DMS53 treated with DMSO at 0.1 percent for 48 hours (cell line): ENCODE results near the gene CFB.
A peak's percentile ranks its signal among the peaks of the same experiment; 100 is the strongest.
"Not testable (repeated sequence)": the region's sequence is repeated elsewhere in the genome, so short reads cannot be mapped to it uniquely, and the experiment has no call there.

Experiments used
- DNase-seq: peaks from one replicate; lab custom pipeline; 2025; ENCODE audit not compliant: unreplicated experiment; lab: John Stamatoyannopoulos, UW

The CFB gene

GRCh38 chr6:31945507-31946369, at the start of gene CFB:
Gene CFB, plus strand, starts transcription at chr6:31946095. Its CDS starts 127 bp downstream, at chr6:31946222.
- no peak for DNase-seq

- DNase-seq, result no peak
Observed at GRCh38 chr6:31896493-31896855, 49.4 kb upstream of the CFB start.

DNA sequence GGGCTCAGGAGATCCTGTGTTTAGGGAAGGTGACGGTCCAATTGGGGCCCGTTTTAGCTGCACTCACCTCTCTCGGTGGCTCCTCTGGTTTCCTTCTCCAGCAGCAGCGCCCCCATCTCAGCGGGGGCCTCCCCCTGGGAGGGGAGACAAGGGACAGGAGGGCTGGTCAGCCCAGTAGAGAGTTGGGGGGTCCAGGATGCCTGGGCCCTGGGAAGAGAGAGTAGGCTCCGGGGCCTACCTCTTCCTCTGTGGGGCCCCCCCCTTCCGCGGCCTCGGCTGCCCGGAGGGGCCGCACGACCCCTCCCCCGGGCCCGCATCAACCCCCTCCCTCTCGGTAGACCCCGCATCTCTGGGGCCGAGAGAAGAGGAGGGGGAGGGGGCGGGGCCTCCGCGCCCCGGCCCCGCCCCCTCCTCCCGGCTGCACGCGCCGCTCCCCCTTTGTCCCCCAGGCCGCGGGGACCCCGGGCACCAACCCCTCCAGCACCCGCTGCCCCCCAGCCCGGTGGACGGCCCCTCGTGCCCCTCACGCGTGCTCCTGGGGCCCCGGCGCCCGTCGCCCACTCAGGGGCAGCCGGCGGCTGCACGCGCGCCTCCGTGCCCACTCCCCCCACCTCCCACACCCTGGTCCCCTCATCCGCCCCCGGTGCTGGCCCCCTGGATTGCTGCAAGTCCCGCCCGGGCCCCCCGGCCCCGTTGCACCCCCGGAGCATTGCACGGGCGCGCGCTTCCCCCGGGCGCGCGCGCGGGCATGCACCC, 48.9 kb upstream of the CFB start:
- no peak for DNase-seq

DNA sequence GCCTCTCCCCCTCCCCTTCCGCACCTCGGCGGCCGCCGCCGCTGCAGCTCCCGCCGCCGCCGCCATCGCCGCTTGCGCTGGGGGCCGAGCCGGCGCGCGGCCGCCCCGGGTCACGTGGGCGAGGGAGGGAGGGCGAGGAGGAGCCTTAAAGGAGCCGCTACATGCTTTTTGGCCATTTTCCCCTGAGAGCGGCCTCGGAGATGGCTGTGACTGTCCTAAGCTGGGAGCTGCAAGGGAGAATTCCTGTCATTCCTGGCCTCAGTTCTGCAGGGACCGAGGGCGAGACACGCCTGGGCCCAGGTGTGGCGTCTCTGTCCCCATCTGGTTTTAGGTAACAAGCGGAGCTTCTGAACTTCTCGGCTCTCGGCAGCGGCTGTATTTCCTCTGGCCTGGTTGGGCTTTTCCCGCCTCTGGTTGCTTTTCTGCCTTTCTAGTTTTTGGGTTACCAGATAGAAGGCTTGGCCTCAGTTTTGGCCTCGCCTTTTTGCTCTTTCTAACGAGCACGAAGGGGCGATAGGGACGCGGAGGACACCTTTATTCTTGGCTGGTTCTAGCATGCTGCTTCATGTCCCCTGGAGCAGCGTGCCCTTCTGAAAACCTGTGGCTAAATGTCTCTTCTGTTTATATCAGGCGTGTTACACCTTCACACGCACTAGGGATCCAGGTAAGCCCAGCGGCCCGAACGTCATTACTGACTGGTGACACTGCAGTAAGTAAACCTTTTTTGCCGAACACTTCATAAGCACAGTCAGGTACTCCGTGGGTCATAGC, 48.1 kb upstream of the CFB start, which contains the start of gene EHMT2:
Gene EHMT2, minus strand, starts transcription at position 87 of the 771 bp plus-strand sequence. Its CDS starts 21 bp downstream, at position 66.
- peak; percentile 70 for DNase-seq

- peak; percentile 70 for DNase-seq
Observed at GRCh38 chr6:31898383-31899011, 47.4 kb upstream of the CFB start.

GRCh38 chr6:31899215-31899614, 46.7 kb upstream of the CFB start:
- no peak for DNase-seq

GRCh38 chr6:31899882-31900722, 45.8 kb upstream of the CFB start:
- no peak for DNase-seq

GRCh38 chr6:31900917-31901414, 44.9 kb upstream of the CFB start:
- DNase-seq, result no peak

DNA sequence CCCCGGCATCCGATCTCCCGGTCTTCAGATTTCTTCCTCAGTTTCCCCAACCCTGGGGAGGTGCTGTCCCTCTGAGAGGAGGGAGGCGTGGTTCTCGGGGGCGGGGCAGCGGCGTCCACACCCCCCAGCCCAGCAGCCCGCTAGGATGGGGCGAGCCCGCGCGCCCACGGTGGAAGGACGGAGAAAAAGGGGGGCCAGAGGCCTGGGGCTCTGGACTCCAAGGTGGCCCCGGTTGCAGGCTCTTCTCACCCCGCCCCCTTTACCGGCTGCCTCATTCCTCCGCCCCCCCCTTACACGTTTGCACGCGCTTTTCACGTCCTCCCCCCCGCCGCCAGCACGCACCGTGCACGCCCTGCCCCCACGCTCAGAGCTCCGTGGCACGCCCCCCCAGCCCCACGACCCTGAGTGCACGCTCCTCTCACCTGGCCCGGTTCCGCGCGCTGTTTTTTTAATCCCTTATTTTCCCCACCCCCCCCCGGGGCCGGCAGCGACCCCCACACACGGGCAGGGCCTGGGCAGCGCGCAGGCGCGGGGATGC, 44.4 kb upstream of the CFB start:
- DNase-seq, result peak; percentile 18

DNA sequence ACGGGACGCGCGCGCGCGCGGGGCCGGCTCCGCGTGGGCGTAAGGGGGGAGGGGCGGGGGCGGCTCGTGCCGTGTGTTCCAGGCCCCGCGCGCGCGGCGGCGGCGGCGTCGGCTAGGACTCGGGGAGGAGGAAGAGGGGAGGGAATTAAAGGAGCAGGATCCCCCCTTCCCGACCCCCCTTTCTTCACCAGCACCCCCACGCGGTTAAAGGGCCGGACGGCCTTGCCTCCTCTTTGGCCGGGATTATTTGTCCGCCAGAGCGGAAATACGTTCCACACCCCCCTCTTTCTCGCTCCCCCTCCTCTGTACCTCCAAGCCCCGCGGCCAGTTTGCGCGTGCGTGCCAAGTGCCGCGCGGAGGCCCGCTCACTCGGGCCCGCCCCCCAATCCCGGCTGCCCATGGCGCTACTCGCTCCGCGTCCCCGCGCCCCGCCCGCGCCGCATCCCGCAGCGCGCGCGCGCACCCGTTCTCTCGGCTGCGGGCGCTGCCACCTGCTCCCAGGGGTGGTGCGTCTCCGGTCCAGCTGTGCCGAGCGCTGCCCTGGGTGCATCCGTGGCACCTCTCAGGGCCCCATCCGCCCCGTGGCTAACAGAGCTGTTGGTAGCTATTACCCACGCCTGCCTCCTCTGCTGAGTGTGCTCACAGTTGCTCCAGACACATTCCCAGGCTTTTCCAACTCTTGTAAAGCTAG, 43.8 kb upstream of the CFB start, which contains the start of gene ZBTB12:
Gene ZBTB12, minus strand, starts transcription at position 134 of the 691 bp plus-strand sequence. CDS start 781 bp downstream, outside the sequence.
- peak; percentile 86 for DNase-seq

- DNase-seq, result no peak
Observed at GRCh38 chr6:31903957-31904356, 41.9 kb upstream of the CFB start.

- no peak for DNase-seq
Observed at GRCh38 chr6:31905041-31905440, 40.9 kb upstream of the CFB start.

DNA sequence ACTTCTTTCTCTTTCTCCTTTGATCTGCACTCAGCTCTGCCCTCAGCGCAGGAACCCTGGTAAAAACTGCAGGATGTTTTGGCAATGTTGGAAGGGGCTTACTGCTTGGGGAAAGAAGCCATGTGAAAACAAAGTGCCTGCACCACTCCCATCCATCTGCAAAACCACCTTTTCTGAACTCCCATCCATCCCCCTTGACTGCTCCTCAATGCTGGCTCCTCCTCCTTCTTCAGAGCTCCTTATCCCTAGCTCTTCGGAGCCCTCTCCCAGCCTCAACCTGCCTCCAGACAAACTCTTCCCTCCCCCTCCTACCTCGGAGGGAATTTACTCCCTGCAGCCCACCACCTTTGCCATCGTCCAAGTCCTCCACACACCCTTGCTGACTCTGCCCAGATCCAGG, 39.8 kb upstream of the CFB start:
- DNase-seq, result no peak

DNA sequence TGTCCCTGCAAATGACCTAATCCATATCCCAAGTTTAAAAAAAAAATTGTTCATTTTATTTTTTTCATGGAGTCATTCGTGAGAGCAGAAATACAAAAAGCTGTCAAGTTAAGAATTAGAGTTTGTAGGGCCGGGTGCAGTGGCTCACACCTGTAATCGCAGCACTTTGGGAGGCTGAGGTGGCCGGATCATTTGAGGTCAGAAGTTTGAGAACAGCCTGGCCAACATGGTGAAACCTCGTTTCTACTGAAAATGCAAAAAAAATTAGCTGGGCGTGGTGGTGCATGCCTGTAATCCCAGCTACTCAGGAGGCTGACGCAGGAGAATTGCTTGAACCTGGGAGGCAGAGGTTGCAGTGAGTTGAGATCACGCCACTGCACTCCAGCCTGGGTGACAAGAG, 39.2 kb upstream of the CFB start:
- not testable (repeated sequence) for DNase-seq

- no peak for DNase-seq
Observed at GRCh38 chr6:31907158-31907813, 38.6 kb upstream of the CFB start.

DNA sequence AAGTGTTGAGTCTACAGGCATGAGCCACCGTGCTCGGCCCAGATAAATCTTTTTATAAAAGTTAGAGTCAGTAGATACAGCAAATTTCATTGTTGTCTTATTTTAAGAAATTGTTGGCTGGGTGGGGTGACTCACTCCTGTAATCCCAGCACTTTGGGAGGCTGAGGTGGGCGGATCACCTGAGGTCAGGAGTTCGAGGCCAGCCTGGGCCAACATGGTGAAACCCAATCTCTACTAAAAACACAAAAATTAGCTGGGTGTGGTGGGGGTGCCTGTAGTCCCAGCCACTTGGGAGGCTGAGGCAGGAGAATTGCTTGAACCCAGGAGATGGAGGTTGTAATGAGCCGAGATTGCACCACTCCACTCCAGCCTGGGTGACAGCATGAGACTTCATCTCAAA, 37.6 kb upstream of the CFB start:
- DNase-seq, result not testable (repeated sequence)

- DNase-seq, result peak; percentile 10
Observed at GRCh38 chr6:31908791-31909190, 37.1 kb upstream of the CFB start.

GRCh38 chr6:31909298-31909697, 36.6 kb upstream of the CFB start:
- DNase-seq, result not testable (repeated sequence)
